Mesenteric fat pad (tissue), 1 donor: ENCODE data around the gene LONRF2. TPM values are rescaled to one million over a fixed set of nuclear protein-coding genes. Genes with fewer than 3 reads are reported as not detected.
"Not testable (repeated sequence)": the region's sequence is repeated elsewhere in the genome, so short reads cannot be mapped to it uniquely, and the experiment has no call there.

Source experiments
- DNase-seq: peaks from one replicate; pipeline ENCODE4 v3.0.0-alpha.2; 2020; ENCODE audit warnings: low spot score
- long read RNA-seq: library from polyadenylated mRNA; unstranded; transcript quantifications from one replicate; pipeline ENCODE4 v2.0.0, GENCODE V29; 2020
- total RNA-seq: library from RNA; stranded (reverse); fragmentation: NEBNext Ultra II Directional; extraction: Animal tissue kit (Norgen Biotek cat#: 25700); gene quantifications from one replicate; pipeline ENCODE4 v1.2.1, GENCODE V29; 2021
- donor health status: DM: yes; HTN: yes; CAD: no.

The LONRF2 gene
- 5.9 TPM for total RNA-seq
- long read RNA-seq, partial matches to known transcripts = 0 of 3 reads
- long read RNA-seq, other reads (novel, unspliced or antisense) = 3 of 3 reads

DNA sequence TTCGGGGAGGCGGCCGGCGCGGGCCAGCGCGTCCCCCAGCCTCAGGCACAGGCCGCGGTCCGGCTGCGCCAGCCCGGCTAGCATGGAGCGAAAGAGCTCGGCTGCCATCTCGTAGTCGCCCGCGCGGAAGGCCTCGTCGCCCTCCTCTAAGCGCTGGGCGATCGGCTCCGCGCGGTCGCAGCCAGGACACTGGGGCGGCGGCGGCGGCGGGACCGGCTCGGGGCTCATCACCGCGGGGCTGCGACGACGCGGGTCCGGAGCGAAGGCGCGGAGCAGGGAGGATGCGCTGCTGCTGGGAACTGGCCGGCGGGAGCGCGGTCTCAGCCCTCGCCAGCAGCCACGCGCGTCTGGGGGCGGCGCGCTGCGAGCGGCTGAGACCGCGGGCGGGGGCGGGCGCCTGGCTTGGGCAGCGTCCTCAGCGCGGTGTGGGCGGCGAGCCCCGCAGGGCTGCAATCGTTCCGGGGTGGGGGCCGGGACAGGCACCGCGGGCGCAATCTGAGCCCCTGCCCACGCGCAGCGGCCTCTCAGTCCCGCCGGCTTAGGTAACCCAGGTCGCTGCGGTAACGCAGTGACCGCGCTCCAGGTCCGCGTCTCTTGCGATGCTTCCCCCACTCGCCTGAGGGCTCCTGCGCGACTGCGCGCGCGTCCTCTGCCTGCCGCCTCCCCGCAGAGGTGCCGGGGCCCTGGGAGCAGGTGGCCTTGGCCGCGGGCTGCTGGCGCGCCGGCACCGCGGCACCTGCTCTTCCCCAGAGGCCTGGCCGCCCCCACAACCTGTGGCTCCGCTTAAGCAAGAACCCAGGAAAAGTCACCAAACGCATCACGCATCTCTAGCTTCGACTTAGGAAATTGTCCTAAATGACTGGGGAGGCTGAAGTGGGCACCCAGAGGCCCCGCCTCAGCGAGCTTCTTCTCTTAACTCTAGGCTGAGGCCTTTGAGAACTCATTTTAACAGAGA is at the start of gene LONRF2:
Gene LONRF2 (minus strand): TSS at position 636 of the 955 bp plus-strand sequence. CDS start 408 bp downstream, at position 228.
- DNase-seq = no peak

- no peak for DNase-seq
Measured at GRCh38 chr2:100367163-100367562, 44.9 kb upstream of the LONRF2 start.

GRCh38 chr2:100365434-100365833 is 43.1 kb upstream of the LONRF2 start:
- no peak for DNase-seq

DNA sequence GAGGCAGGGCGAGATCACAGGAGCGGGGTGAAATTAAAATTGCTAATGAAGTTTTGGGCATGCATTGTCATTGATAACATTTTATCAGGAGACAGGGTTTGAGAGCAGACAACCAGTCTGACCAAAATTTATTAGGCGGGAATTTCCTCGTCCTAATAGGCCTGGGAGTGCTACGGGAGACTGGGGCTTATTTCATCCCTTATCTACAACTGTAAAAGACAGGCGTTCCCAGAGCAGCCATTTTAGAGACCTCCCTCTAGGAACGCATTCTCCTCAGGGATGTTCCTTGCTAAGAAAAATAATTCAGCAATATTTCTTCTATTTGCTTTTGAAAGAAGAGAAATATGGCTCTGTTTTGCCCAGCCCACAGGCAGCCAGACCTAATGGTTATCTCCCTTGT is 40.0 kb upstream of the LONRF2 start:
- not testable (repeated sequence) for DNase-seq

DNA sequence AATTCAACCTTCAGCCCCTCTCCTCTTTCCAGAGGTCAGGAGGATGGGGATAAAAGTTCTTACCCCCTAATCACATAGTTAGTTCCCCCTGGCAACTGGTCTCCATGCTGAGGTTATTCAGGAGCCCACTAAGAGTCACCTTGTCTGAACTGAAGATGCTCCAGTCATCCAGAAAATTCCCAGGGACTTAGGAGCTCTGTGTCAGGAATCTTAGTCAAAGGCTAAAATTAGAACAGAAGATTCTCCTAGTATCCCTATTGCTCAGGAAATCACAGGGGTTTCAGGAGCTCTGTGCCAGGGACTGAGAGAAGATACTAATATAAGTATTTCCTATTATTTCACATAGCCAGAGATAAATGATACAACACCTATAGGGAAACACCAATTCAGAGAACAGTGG is 37.3 kb upstream of the LONRF2 start:
- DNase-seq = no peak

DNA sequence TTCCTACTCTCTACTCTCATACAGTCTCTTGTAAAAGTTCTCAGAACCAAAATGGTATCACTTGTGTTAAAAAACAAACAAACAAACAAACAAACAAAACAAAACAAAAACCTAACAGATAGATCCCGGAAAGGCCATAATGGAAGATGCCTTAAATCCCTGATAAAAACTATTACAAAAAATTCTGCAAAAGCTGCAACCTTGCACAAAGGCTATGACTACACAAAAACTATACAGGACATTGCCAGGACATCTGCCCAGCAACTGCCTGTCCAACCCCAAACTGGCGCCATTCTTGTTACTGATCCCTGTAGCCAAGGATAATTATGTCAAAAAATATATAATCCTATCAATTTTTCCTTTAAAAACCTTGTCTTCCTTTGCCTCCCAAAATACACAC is 36.3 kb upstream of the LONRF2 start:
- no peak for DNase-seq

DNA sequence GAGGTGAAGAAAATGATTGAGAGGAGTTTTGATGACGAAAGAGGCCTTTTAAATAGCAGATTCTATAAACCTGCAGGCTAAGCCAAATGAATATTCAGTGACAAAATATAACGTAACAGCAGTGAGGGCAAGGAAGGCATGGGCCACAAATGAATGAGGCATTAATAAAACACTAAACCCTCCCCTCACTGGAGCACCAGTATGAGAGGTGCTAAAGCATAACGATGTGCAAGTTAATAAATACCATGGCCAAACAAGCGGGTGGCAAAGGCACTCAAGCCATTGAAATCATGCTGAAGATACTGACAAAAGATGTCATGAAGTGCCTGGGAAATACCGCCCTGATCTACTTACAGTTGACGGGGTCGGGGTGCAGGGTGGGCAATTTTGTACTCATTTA is 30.2 kb upstream of the LONRF2 start:
- DNase-seq = no peak

DNA sequence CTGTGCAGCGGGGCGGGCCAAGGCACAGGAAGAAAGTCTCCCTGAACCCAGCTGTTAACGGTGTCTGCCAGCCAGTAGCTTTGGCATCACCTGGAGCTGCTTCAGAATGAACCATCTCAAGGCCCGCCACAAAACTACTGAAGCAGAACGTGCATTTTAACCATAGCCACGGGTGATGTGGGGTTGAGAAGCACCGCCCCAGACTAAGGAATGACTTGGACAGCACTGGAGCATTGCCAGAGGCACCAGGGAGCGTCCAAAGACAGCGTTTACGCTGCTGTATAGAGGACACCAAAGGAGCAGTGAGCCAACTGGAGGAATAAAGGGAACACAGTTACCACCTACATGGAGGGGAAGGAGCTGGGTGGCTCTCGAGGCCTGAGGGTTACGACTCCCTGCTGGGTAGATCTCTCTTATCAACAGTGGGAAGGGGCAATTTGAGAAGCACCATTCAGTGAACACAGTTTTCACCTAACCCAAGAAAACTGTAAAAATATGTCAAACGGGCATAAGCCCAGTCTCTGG is 28.4 kb upstream of the LONRF2 start:
- no peak for DNase-seq

GRCh38 chr2:100345144-100345543 is 22.8 kb upstream of the LONRF2 start:
- not testable (repeated sequence) for DNase-seq

DNA sequence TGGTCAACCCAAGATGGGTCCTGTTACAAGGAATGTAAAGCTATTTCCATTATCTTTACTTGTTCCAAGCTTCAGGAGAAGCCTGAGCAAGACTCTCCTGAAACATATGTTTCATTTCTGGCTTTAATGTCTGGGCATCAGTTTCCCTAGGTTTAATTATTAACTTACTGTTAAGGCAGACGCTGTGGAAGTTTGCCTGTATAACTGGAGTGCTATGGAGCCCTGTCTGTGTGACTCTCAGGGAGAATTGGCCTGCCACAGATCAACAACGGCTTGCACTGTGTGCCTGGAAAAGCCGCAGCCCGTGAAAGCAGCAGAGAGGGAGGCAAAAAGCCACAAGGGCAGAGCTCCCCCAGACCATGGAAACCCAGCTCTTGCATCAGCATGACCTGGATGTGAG is 22.1 kb upstream of the LONRF2 start:
- no peak for DNase-seq

GRCh38 chr2:100342466-100342865 is 20.2 kb upstream of the LONRF2 start:
- not testable (repeated sequence) for DNase-seq

DNA sequence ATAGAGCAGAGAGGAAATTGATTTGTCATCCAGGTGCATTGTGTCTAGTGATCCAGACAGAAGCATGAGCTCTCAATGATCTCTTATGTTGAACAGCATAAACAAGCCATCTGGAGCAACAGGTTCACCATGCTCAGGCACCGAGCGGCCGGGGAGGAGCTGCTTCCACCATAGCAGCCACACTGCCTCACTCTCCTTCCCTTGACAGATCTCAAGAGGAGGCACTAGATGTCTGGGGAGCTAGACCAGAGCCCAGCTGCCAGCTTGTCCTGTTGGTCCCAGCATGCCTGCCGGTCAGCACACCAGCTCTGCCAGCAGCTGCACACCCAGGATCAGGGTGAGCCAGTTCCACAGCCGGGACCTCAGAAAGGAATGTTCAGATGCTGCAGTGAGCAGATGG is 17.5 kb upstream of the LONRF2 start:
- DNase-seq = no peak

- no peak for DNase-seq
Measured at GRCh38 chr2:100334929-100335328, 12.6 kb upstream of the LONRF2 start.

- DNase-seq = no peak
Measured at GRCh38 chr2:100327742-100328141, 5.4 kb upstream of the LONRF2 start.

- no peak for DNase-seq
Measured at GRCh38 chr2:100321179-100321865, 979 bp downstream of the LONRF2 start.

DNA sequence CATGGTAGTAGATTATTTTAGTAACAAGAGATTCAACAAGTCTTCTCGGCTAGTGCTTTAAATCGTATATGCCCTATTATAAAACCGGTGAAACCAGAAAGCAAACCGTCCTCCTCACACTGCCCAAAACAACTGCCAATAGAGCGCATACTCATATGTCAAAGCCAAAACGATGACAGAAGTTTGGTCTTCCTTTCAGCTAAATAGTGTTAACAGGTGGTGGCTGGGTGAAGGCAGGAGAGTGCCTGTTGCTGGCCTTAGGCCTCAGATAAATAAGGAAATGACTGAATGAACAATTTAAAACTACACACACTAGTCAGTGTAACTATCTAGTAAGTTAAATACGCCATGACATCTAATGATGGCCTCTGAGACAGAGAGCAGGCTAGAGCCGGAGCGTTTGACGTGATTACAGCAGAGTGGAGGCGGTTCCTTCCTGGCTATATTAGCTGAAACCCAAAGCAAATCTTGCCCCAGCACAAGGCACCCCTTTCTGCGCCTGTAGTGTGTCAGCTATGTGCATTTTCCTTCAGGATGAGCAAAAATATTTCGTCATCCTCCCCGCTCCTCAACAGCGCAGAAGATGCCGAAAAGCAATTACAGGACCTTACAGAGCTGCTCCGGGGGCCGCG is 1.6 kb downstream of the LONRF2 start:
- DNase-seq = no peak

GRCh38 chr2:100317634-100318033 is 4.7 kb downstream of the LONRF2 start:
- no peak for DNase-seq

- no peak for DNase-seq
Measured at GRCh38 chr2:100309973-100310719, 12.2 kb downstream of the LONRF2 start.

DNA sequence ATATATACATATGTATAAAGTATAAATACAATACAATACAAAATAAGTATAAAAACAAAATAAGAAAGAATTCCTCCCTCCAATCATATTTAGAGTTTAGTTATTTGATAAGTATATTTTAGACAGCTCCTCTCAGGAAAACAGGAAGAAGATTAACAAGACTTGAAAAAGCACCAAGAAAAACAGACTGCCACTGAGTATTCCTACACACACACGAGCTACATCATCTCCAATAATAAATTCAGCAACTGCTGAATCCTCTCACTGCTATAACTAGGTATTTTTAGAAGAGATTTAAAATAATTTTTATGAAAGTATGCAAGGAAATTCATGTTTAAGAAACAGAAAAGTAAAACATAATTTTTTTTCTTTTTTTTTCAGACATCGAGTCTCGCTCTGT is 13.0 kb downstream of the LONRF2 start:
- no peak for DNase-seq

- no peak for DNase-seq
Measured at GRCh38 chr2:100303744-100304143, 18.6 kb downstream of the LONRF2 start.

GRCh38 chr2:100302585-100302892 is 19.8 kb downstream of the LONRF2 start:
- no peak for DNase-seq
